Testis (tissue), 2 donors: ENCODE data around the gene SUSD3.
"Not testable (repeated sequence)": the region's sequence is repeated elsewhere in the genome, so short reads cannot be mapped to it uniquely, and the experiment has no call there.

Source experiments
- CTCF ChIP-seq, 3 experiments: fragments of 450-650 bp in 2 of 3; fragments of 200-600 bp in 1 of 3; sonication (generic) in 1 of 3; IDR thresholded peaks; one replicate each; pipeline ENCODE4 v1.5.1; 2016 to 2019; ENCODE audit warnings: antibody characterized with exemption in 3 of 3, mild to moderate bottlenecking in 2 of 3, moderate library complexity in 1 of 3
- POLR2A ChIP-seq: fragments of 450-650 bp; IDR thresholded peaks from one replicate; pipeline ENCODE4 v1.6.1; 2017; ENCODE audit warnings: antibody characterized with exemption, mild to moderate bottlenecking, moderate library complexity

- TF ChIP-seq CTCF (IDR thresholded peaks at IDR 0.05); POLR2A: not testable (repeated sequence)
Measured at GRCh38 chr9:93117521-93117920, 59.0 kb downstream of the SUSD3 start.
